Fibroblast of pulmonary artery (primary cell): Measurements from ENCODE around the gene ZFP92.

ENCODE experiments used
- DNase-seq: peaks from one replicate; pipeline ENCODE4 v3.0.0-alpha.2; 2010; ENCODE audit warnings: low read depth
- H3K4me3 ChIP-seq: replicated peaks from 2 replicates; pipeline ENCODE4 v1.5.1; 2011; ENCODE audit warnings: low read depth, mild to moderate bottlenecking, control low read depth, low read length, moderate library complexity
- TF ChIP-seq, protein P1 (sequence below): IDR thresholded peaks from 2 replicates; pipeline ENCODE4 v1.5.1; 2011; ENCODE audit warnings: mild to moderate bottlenecking, control low read depth, low read length, inconsistent platforms; ENCODE audit errors: missing control alignments

The ZFP92 gene

DNA sequence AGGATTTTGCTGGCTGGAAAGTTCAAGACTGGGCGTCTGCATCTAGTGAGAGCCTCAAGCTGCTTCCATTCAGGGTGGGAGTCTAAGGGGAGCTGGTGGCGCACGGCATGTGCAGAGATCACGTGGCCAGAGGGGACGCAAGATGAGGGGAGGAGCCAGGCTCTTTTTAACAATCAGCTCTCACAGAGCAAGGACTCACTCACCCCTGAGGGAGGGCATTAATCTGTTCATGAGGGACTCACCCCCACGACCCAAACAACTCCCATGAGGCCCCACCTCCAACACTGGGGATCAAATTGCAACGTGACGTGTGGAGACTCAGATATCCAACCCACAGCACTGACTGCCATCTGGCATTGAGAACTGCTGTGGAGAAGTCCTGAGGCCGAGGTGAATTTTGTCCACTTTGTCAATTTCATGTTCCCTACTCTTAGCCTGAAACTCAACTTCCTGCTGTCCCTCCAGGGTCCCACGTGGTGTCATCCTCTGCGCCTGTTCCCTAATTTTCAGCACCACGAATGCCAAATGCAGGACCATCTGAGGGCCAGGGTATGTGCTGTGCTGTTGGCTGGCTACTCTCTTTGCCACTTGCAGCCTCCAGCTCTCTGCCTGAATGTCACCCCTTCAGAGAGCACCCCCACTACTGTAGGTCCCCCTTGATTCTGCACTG is 5.6 kb downstream of the ZFP92 start:
- H3K4me3 ChIP-seq, result no peak overlapping the region
- DNase-seq, result no peak
- TF ChIP-seq, protein P1, sequence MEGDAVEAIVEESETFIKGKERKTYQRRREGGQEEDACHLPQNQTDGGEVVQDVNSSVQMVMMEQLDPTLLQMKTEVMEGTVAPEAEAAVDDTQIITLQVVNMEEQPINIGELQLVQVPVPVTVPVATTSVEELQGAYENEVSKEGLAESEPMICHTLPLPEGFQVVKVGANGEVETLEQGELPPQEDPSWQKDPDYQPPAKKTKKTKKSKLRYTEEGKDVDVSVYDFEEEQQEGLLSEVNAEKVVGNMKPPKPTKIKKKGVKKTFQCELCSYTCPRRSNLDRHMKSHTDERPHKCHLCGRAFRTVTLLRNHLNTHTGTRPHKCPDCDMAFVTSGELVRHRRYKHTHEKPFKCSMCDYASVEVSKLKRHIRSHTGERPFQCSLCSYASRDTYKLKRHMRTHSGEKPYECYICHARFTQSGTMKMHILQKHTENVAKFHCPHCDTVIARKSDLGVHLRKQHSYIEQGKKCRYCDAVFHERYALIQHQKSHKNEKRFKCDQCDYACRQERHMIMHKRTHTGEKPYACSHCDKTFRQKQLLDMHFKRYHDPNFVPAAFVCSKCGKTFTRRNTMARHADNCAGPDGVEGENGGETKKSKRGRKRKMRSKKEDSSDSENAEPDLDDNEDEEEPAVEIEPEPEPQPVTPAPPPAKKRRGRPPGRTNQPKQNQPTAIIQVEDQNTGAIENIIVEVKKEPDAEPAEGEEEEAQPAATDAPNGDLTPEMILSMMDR, result no peak

DNA sequence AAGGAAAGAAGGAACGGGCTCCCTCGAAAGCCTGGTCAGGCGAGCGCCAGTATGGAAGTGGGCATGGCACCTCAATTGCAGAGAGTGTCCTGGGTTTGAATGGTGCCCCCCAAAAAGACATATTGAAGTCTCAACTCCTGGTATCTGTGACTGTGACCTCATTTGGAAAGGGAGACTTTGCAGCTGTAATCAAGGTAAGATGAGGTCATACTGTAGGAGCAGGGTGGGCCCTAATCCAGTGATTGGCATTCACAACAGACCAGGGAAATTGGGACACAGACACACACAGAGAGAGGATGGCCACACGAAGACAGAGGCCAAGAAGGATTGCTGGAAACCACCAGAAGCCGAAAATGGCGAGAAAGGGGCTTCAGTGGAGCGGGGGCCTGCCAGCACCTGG is 6.4 kb downstream of the ZFP92 start:
- TF ChIP-seq, protein P1, result no peak
- no peak overlapping the region for H3K4me3 ChIP-seq
- no peak for DNase-seq

DNA sequence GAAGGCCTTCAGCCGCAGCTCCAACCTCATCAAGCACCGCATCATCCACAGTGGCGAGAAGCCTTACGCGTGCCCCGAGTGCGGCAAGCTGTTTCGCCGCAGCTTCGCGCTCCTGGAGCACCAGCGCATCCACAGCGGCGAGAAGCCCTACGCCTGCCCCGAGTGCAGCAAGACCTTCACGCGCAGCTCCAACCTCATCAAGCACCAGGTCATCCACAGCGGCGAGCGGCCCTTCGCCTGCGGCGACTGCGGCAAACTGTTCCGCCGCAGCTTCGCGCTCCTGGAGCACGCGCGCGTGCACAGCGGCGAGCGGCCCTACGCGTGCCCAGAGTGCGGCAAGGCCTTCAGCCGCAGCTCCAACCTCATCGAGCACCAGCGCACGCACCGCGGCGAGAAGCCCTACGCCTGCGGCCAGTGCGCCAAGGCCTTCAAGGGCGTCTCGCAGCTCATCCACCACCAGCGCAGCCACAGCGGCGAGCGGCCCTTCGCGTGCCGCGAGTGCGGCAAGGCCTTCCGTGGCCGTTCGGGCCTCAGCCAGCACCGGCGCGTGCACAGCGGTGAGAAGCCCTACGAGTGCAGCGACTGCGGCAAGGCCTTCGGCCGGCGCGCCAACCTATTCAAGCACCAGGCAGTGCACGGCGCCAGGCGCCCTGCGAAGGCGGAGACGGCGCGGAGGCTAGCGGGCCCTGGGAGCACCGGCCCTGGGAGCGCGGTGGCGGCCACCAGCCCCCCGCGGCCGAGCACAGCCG is 9.8 kb downstream of the ZFP92 start:
- H3K4me3 ChIP-seq, result no peak overlapping the region
- no peak for DNase-seq
- TF ChIP-seq, protein P1, result no peak

DNA sequence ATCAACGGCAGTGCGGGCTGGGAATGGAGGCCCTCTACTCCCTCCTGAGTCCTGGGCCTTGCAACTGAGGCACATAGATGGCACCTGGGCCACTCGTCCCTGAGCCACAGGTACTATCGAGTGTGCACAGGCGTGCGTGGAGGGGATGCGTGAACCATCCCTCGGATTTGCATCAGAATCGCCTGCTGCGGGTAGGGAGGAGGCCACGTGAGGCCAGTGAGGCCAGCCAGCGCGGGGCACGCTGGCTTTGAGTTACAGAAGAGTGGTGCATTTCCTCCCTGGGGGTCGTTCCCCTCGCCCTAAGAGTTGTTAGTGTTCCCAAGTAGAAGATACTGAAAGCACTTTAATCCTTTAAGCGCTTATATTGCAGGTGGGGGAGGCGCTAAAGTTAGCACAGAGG is 10.6 kb downstream of the ZFP92 start:
- TF ChIP-seq, protein P1, result no peak
- no peak overlapping the region for H3K4me3 ChIP-seq
- DNase-seq, result no peak

DNA sequence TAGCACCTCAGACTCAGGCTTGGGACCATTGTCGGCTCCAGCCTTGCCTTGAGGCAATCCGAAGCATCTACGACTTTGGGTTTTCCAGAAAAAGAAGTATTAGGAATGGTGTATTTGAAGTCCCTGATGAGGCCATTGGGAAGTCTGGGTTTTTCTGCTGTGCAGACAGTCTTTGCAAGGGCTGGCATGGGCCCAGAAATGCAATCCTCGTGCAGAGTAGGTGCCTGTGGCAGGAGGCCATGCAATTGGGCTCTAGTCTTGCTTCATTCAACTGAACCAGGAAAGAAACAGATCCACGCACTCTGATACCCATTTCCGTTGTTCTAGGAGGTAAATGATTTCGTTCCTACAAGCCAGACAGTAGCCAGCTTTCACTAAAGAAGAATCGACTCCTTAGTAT is 12.4 kb downstream of the ZFP92 start:
- H3K4me3 ChIP-seq, result no peak overlapping the region
- DNase-seq, result no peak
- TF ChIP-seq, protein P1, result no peak

DNA sequence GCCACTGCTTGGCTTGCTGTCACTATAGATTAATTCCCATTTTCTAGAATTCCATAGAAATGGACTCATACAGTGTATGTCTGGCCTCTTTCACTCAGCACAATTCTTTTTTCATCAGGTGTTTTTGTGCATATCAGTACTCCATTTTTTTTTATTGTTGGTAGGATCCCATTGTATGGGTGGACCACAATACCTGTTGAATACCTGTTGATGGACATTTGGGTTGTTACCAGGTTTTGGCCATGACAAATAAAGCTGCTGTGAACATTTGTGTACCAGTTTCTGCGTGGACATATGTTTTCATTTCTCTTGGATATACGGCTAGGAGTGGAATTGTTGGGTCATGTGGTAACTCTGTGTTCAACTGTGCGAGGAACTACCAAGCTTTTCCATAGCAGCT is 14.9 kb downstream of the ZFP92 start:
- TF ChIP-seq, protein P1, result no peak
- H3K4me3 ChIP-seq, result no peak overlapping the region
- no peak for DNase-seq
